SW 1271 (cell line): Measurements from ENCODE around the gene NDNF.

ENCODE experiments used
- DNase-seq, 2 experiments: peaks; one replicate each; lab custom pipeline; 2025; lab: John Stamatoyannopoulos, UW

The NDNF gene

DNA sequence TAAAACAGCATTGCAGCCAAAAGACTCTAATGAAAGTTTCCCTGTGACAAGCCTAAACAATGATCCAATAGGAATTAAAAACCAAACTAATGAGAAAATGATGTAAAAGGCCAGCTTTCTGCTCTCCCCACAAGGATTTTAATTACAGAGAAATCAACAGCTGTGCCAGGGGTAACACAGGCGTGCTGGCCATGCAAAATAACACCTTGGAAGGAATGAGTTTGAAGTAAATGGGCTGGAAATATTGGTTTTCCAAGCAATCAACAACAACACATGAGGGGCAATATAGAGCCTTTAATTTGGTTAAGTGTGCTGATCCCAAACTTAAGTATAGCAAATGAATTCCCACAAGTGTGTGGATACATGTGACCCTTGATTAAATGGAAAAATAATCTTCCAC, 56.9 kb downstream of the NDNF start:
- no peak for DNase-seq

- DNase-seq: no peak
These were observed 57.8 kb downstream of the NDNF start for GRCh38 chr4:121014544-121014943.

DNA sequence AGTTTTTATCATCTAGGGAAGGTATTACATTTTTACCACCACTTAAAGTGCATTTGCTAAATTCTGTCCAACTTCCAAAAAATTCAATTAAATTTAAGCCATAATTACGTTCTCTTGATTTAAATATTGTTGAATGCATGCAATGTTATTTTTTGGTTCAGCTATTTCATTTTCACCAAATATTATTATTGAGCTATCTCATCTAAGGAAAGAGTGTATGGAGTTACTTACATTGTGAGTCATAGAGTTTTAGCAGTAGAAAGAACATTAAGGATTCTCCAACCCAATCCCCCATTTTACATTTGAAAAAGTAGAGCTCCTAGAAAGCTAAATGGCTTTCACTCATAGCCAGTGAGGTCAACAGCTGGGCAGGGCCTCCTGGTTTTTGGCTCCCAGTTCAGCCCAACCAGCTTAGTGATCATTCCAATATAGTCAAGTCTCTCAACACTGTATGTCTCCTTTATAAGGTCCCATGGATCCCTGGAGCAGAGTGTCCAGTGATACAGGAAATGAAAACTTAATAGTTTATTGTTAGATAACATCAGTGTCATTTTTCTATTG, 60.5 kb downstream of the NDNF start:
- no peak for DNase-seq

DNA sequence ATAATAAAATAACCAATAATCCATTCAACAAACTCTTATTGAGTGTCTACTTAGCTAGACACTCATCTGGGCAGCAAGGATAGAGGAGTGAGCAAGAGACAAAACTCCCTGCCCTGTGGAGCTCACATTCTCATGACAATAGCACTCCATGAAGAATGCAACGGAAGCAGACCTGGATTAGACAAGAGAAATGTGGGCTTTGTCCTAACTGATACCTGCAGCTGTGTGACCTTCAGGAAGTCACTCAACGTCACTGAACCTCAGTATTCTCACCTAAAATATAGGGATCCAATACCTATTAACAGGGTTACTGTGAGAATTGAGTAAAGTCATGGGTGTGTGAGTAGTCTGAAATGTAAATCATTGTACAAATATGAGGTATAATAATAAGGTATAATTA, 61.2 kb downstream of the NDNF start:
- DNase-seq: no peak

DNA sequence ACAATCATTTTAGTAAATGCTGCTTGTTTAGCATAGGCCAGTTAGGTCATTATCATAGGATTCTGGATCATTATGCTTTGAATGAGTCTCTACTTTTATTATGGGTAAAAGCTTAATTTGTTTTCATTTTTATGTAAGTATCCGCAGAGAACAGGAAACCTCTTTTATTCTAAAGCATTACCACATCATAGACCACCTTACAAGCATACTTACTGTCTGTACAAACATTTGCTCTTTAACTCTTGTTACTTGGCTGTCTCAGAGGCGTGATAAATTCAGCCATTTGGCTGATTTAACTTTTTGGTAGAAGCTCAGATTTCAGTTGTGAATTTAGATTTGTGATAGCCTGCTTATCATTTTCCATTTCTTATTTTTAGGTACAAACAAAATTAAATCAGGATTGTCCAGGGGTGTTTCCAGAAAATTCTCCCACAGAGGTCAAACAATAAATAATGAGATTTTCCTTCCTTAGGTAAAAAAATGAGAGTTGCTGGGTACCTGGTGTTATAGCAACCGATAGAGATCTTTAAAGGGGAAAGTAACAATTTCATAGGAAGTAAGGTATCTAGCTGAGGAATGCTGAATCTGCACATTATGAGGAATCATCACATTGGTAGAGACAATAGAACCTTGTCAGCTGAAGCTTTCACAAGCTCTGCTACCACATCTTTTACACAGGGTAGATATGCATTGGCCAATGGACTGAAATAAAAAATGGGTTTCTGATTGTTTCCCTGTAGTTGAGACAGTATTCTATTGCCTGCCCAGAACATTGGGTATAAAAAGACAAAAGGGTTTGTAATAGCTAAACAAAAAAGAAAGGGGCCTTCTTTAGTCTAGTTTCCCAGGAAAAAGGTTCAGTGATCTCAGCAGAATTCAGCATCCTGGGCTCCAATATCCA, 62.5 kb downstream of the NDNF start:
- no peak for DNase-seq

GRCh38 chr4:121007660-121008059, 64.7 kb downstream of the NDNF start:
- no peak for DNase-seq

DNA sequence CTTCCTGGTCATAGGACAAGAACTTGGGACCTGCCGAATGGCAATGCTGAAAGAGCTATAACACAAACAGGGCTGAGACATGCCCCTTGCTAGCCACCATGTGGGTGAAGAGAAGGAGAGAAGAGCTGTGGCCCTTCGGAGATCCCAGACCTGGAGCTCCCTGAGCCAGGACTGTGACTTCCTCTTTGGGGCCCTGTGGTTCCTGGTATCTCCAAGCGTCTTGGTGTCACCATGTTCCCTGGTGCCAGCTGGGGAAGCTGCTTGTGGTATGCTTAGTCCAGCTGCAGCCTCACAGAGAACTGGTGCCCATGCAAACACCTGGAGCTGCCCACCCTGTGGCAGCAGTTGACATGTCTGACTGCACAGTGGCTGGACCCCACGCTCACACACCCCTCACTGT, 68.5 kb downstream of the NDNF start:
- DNase-seq: no peak

DNA sequence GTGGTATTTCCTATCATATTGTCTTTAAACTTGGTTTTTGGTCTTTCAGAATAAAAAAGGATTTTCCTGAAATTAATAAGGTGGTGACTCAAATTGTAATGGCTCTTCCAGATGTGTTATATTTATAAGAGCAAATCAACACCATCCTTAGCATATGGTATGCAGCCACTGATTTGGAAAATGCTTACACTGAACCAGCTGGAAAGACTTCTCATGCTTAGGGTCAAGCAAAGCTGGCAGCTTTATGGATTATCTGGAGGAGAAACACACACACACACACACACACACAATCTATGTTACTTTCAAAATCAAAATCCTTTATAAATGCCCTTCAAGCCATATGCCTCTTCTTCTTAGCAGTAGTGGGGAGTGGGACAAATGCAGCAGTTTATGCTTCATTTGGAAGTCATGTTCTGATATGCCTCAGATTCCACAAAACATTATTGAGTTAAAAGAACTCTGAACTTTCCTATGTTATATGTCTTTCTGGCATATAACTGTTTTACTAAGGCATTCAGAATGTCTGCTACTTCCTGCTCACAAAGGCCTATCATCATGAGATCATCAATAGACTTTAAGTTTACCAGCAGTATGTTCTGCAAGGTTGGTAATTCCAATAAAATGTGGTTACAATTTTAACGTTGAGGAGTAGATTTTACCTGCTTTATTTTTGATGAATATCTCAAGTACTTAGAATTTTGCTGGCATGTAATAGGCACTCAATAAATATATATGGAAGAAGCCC, 76.9 kb downstream of the NDNF start:
- no peak for DNase-seq

DNA sequence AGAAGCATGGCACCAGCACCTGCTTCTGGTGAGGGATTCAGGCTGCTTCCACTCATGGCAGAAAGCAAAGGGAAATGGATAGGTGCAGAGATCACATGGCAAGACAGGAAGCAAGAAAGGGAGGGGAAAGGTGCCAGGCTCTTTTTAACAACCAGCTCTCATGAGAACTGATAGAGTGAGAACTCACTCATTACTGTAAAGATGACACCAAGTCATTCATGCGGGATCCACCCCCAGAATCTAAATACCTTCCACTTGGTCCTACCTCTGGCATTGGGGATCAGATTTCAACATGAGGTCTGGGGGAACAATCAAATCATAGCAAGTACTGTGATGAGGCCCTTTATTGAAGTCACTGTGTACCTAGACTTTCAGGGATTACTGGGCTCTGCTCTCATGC, 77.8 kb downstream of the NDNF start:
- DNase-seq: no peak

GRCh38 chr4:120991885-120992284, 80.5 kb downstream of the NDNF start:
- no peak for DNase-seq

DNA sequence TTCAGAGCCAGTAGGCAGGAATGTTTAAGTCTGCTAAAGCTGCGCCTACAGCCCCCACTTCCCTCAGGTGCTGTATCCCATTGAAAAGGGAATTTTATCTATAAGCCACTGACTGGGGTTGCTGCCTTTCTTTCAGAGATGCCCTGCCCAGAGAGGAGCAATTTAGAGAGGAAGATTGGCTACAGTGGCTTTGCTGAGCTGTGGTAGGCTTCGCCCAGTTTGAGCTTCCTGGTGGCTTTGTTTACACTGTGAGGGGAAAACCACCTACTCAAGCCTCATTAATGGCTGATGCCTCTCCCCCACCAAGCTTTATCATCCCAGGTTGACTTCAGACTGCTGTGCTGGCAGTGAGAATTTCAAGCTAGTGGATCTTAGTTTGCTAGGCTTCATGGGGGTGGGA, 82.1 kb downstream of the NDNF start:
- DNase-seq: no peak
